ENCODE measurements around the gene A2M.

A2M gene

GRCh38 chr12:9115731-9116559 is at the start of gene A2M:
Gene A2M, minus strand, starts transcription at chr12:9115919. Its CDS starts 70 bp downstream, at chr12:9115849.
- Histone ChIP-seq H4K20me1 (ENCODE audit: low read depth, low read length) (no peaks in the 10 kb centered on the region), H3K9ac (ENCODE audit: low read length) (no peak within 1 kb of the TSS), H3K4me2 (ENCODE audit: low read depth, low read length, poor library complexity, severe bottlenecking) (no peak within 1 kb of the TSS), H3K27me3 (ENCODE audit: low read length) (no peaks in the 10 kb centered on the region), H3K79me2 (ENCODE audit: insufficient read depth, low read length) (no peaks in the 10 kb centered on the region), H3K9me2 (replicated peaks; ENCODE audit: insufficient read depth, low read length) (no peaks in the 10 kb centered on the region), H2AFZ (ENCODE audit: low read depth, low read length, severe bottlenecking) (no peak within 1 kb of the TSS), H3K27ac (ENCODE audit: low read depth, low read length) (no peak within 1 kb of the TSS), H3K9me3 (ENCODE audit: insufficient read depth, low read length) (no peaks in the 10 kb centered on the region), H3K4me3 (ENCODE audit: insufficient read depth, low read length, poor library complexity, severe bottlenecking) (no peak within 1 kb of the TSS), H3F3A (ENCODE audit: insufficient read depth) (no peaks in the 10 kb centered on the region), H3K36me3 (ENCODE audit: low read length) (no peaks in the 10 kb centered on the region)
- TF ChIP-seq CTCF (IDR thresholded peaks at IDR 0.05; ENCODE audit: insufficient read depth, low read length, poor library complexity, severe bottlenecking) (no peak), EZH2phosphoT487 (conservative IDR thresholded peaks at IDR 0.05; ENCODE audit: low read length) (no peak)

GRCh38 chr12:9163392-9163791 is 47.7 kb upstream of the A2M start:
- Histone ChIP-seq H4K20me1 (ENCODE audit: low read depth, low read length) (no peaks in the 10 kb centered on the region), H3K79me2 (ENCODE audit: insufficient read depth, low read length) (no peaks in the 10 kb centered on the region), H2AFZ (ENCODE audit: low read depth, low read length, severe bottlenecking) (no peak overlapping the region), H3K4me2 (ENCODE audit: low read depth, low read length, poor library complexity, severe bottlenecking) (no peak overlapping the region), H3K9me3 (ENCODE audit: insufficient read depth, low read length) (no peaks in the 10 kb centered on the region), H3F3A (ENCODE audit: insufficient read depth) (no peaks in the 10 kb centered on the region), H3K27me3 (ENCODE audit: low read length) (no peaks in the 10 kb centered on the region), H3K27ac (ENCODE audit: low read depth, low read length) (no peak overlapping the region), H3K36me3 (ENCODE audit: low read length) (no peaks in the 10 kb centered on the region), H3K4me3 (ENCODE audit: insufficient read depth, low read length, poor library complexity, severe bottlenecking) (no peak overlapping the region), H3K9me2 (replicated peaks; ENCODE audit: insufficient read depth, low read length) (no peaks in the 10 kb centered on the region), H3K9ac (ENCODE audit: low read length) (no peak overlapping the region)
- no peak for TF ChIP-seq CTCF (IDR thresholded peaks at IDR 0.05; ENCODE audit: insufficient read depth, low read length, poor library complexity, severe bottlenecking)
- TF ChIP-seq EZH2phosphoT487 (conservative IDR thresholded peaks at IDR 0.05; ENCODE audit: low read length): no peak

DNA sequence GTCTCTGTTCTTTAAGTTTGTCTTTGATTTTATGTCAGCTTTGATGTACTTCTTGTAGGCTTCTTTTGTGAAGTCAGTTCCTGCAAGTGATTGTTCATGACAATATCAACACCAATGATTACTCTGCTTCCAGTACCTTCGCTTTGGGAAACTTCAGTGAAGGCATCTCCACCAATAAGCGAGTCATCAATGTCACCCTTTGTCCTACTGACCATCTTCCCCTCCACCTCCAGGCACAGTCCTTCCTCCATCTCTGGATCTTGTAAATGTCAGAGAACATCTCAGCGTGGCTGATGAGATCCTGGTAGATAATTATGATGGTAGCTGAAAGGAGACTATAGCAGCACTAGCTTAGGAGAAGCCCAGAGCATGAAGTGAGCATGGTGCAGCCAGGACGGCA is 40.4 kb upstream of the A2M start:
- no peak overlapping the region for H2AFZ ChIP-seq (ENCODE audit: low read depth, low read length, severe bottlenecking)
- no peaks in the 10 kb centered on the region for H3K9me3 ChIP-seq (ENCODE audit: insufficient read depth, low read length)
- H3K27me3 ChIP-seq (ENCODE audit: low read length): no peaks in the 10 kb centered on the region
- H3K4me3 ChIP-seq (ENCODE audit: insufficient read depth, low read length, poor library complexity, severe bottlenecking): no peak overlapping the region
- TF ChIP-seq CTCF (IDR thresholded peaks at IDR 0.05; ENCODE audit: insufficient read depth, low read length, poor library complexity, severe bottlenecking): no peak
- no peak for TF ChIP-seq EZH2phosphoT487 (conservative IDR thresholded peaks at IDR 0.05; ENCODE audit: low read length)
- H3K27ac ChIP-seq (ENCODE audit: low read depth, low read length): no peak overlapping the region
- H3F3A ChIP-seq (ENCODE audit: insufficient read depth): no peaks in the 10 kb centered on the region
- no peaks in the 10 kb centered on the region for H3K79me2 ChIP-seq (ENCODE audit: insufficient read depth, low read length)
- no peaks in the 10 kb centered on the region for H3K36me3 ChIP-seq (ENCODE audit: low read length)
- H4K20me1 ChIP-seq (ENCODE audit: low read depth, low read length): no peaks in the 10 kb centered on the region
- H3K4me2 ChIP-seq (ENCODE audit: low read depth, low read length, poor library complexity, severe bottlenecking): no peak overlapping the region
- H3K9me2 ChIP-seq (replicated peaks; ENCODE audit: insufficient read depth, low read length): no peaks in the 10 kb centered on the region
- H3K9ac ChIP-seq (ENCODE audit: low read length): no peak overlapping the region

All from SU-DHL-6 (cell line).